Femur (tissue), 1 donor: ENCODE results near the gene SMIM24.
"Not testable (repeated sequence)": the region's sequence is repeated elsewhere in the genome, so short reads cannot be mapped to it uniquely, and the experiment has no call there.

Experiments
- DNase-seq: peaks from one replicate; pipeline ENCODE4 v3.0.0-alpha.2; 2017

SMIM24 gene

GRCh38 chr19:3480383-3481091 is at the start of gene SMIM24:
SMIM24 (minus strand) TSS chr19:3480525; CDS start chr19:3480463, 62 bp downstream.
- DNase-seq: no peak

GRCh38 chr19:3529299-3529698 is 49.0 kb upstream of the SMIM24 start:
- DNase-seq: not testable (repeated sequence)

- no peak for DNase-seq
Observed at GRCh38 chr19:3528539-3529211, 48.4 kb upstream of the SMIM24 start.

DNA sequence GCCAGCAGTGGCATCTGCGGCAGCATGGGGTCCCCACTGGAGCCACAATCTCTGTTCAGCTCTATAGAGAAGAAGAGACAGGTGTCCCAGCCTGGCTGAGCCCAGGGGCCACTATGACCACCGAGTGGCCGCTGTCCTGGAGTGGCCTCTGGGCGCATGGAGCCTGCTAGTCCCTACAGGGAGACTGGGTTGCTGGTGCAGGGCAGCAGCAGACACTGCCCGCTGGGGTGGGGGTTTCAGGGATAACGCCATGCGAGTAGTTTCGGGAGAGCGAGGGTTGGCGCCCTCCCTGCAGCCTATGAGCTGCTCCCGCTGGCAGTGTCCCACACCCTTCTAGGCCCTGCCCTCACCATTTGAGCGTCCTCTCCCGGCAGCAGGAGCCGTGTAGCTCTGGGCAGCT is 47.8 kb upstream of the SMIM24 start:
- no peak for DNase-seq

DNA sequence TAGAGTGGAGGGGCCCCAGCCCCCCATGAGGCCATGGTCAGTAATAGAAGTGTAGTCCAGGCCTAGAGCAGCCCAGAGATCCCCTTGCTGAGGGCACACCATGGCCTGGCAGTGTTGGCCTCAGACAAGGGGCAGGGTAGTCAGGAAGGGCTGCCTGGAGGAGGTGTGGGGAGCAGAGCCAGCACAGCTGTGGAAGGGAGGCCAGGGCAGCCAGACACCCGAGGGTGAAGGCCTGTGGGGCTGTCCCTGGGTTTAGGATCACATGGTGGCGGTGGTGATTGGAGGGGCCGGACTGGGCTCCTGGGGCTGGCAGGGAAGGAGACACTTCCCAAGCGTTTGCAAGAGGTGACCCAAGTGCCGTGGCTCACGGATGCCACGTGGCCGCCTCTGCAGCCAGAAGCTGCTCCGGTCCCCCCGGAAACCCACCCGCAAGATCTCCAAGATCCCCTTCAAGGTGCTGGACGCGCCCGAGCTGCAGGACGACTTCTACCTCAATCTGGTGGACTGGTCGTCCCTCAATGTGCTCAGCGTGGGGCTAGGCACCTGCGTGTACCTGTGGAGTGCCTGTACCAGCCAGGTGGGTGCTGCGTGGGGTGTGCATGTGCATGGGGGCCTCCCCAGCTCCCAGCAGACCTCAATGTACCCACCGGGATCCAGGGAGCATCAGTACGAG is 47.0 kb upstream of the SMIM24 start:
- no peak for DNase-seq

DNA sequence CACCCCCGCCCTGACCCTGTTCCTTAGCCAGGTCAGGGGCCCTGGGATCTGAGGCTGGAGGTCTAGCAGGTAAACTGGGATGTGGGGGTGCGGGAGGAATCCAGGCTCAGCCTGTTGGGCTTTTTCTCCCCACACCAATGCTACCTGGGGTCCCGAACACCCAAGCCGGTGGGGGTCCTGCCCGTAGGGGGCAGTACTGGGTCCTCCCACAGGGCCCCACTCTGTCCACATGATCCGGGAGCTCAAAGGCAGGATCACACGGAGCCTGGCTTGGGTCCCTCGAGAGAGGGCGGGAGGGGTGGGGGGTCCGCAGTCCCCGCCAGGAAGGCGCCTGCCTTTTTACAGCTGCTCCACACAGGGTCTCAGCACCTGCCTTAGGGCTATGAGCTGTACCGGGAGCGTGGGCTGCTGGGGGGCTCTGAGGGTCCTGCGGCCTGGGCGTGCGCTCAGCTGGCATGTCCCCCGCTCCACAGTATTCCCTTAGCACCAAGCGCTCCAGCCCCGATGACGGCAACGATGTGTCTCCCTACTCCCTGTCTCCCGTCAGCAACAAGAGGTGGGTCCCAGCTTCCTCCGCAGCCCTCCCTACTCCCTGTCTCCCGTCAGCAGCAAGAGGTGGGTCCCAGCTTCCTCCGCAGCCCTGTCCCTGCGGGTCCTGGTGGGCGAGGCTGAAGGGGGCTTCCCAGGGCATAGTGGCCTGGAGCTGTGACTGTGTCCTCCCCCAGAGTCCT is 46.3 kb upstream of the SMIM24 start:
- DNase-seq: no peak

- no peak for DNase-seq
Observed at GRCh38 chr19:3524904-3525451, 44.7 kb upstream of the SMIM24 start.

GRCh38 chr19:3524078-3524842 is 43.9 kb upstream of the SMIM24 start:
- no peak for DNase-seq

DNA sequence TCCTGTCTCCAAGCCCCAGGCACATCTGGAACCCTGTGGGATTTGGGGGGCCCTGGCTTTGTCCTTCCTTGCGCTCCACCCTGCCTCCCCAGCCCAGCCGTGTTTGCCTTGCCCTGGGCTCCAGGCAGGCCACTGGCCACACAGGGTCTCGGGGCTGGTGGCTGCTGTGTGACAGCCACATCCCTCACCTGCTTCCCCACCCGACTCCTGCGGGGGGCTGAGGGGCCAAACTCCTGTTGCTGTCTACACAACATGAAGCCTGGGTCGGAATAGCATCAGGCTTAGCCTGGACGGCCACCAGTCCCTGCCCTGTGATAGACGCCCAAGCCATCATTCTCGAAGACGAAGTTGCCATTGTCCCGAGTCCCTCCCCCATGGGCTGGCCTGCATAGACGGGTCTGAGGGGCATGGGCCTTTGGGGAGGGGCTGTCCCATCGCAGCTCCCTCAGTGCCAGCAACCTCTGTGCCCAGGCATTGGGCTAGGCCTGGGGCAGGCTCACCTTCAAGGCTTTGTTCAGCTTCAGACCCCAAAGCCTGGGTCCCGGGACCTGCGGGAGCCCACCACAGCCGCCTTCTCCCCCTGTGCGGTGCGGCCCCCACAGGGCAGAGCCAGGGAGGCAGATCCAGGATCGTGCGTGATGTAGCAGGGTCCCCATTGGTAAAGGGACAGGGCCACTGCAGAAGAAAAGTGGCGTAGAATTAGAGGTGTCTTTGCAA is 43.2 kb upstream of the SMIM24 start:
- no peak for DNase-seq

GRCh38 chr19:3522421-3523360 is 42.4 kb upstream of the SMIM24 start:
- no peak for DNase-seq

DNA sequence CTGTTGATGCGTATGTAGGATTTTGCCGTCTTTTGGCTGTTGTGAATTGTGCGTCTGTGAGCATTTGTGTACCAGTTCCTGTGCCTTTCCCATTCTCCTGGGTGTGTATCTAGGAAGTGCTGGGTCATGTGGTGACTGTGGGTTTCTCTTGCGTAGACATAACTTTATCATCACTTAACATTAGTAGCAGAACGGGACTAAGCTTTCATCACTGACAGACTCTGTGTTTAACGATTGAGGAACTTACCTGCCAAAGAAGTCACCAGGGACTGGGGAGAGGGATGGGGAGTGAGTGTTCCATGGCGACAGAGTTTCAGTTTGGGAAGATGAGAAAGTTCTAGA is 40.8 kb upstream of the SMIM24 start:
- no peak for DNase-seq

DNA sequence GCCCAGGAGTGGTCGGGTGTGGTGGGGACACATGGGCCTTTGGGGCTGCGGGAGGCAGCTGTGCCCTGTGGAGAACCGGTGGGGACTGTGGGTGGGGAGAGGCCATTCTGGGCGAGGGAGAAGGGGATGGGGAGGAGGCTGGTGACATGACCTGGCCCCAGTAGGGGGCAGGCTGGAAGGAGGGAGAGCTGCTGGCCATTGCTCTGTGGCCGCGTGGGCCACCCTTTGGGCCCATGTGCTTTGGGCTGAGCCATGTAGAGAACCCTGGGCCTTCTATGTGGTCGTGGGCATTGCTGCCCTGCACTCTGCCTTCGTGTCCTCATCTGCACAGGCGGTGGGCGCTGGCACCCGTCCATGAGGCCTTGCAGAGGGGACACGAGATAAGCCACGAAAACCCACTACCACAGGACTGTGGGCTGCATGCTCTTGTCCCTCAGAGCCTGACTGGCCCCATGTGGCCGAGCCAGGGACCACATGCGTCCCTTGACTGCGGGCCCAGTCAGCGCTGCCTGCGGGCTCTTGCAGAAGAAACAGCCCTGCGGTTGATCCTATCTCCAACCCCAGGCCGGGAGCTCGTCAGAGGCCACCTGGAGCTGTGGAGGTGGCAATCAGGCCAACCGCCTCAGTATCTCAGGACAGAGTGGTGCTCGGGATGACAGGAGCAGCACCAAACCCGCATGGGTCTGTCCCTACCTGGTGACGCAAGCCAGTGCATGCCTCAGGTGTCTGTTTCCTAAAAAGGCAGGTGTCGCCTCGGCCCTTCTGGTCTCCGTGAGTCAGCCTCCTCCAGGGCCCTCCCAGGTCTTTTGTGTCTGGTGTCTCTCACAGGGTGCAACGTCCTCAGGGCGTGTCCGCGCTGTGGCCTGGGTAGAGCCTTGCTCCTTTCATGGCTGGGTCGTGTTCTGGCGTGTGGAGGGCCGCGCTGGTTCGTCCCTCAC is 40.1 kb upstream of the SMIM24 start:
- no peak for DNase-seq

DNA sequence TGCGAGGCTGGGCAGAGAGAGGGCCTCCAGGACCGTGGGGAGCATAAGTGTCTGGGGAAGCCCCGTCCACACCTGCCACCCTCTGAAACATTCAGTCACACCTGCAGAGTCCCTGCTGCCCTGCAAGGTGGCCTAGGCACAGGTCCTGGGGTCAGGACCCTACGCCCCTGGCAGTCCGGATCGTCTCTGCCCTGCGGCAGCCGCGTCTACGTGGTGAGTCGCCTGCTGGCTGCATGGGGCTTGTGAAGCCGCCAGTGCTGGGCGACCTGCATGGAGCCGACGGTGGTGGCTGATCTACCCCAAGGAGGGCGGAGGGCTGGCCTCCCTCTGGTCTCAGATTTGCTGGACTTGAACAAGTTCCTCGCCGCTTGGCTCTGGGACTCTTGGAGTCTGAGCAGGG is 38.8 kb upstream of the SMIM24 start:
- DNase-seq: no peak

GRCh38 chr19:3518659-3519058 is 38.3 kb upstream of the SMIM24 start:
- DNase-seq: no peak

DNA sequence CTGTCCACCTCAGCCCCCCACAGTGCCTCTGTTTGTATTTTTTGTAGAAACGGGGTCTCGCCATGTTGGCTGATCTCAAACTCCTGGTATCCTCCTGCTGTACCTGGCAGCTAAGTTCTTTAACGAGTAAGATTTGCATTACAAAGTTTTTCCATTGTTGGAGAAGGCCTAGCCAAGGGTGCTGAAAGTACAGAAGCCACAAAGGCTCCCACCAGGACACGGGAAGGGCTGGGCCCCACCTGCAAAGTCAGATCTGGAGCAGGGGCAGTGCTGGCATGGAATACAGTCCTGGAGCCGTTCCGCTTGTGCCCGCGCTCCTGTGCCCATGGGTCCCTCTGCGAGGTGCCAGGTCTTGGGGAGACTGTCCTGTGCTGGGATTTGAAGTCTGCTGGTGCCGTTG is 37.9 kb upstream of the SMIM24 start:
- no peak for DNase-seq

GRCh38 chr19:3517638-3518037 is 37.3 kb upstream of the SMIM24 start:
- no peak for DNase-seq

DNA sequence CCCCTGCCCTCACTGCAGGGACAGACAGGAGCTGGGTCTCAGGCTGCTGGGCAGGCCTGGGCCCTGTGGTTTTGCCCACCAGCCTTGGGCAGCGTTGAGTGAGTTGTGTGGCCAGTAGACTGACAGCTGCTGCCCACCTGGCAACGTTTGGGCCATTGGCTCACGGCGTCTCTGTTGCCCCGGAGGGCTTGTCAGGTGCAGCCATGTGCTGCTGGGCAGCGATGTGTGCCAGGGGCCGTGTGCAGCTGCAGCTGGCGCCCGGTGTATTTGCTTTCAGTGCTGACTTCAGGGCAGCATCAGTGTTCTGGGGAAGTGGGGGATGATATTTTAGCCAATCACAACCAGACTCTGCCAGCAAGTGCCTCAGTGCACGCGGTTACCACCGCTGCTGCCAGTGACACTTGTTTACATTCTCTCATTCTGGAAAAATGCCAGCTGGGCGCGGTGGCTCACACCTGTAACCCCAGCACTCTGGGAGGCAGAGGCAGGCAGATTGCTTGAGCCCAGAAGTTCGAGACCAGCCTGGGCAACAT is 36.4 kb upstream of the SMIM24 start:
- DNase-seq: peak; percentile 51

GRCh38 chr19:3515891-3516422 is 35.6 kb upstream of the SMIM24 start:
- DNase-seq: no peak

DNA sequence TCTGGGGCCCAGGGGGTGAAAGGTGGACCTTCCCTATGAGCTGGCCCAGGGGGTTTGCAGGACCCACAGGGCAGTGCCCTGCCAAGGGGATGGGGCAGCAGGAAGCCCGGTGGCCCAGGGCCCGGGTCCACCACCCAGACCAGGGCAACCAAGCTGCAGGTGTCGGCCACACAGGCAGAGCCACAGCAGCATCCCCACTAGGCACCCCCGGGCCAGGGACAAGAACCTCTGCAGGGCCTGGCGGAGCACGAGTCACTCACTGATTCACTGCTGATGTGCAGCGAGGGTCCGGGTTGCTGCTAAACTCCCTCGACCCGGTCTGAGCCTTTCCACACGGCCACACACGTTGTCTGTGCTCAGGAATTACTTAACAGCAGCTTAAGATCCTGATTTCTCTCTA is 34.6 kb upstream of the SMIM24 start:
- no peak for DNase-seq
